HEK293T (cell line): ENCODE measurements around the gene NR6A1.

Experiments used
- ARNT ChIP-seq: fragments of 450-650 bp; IDR thresholded peaks from 2 replicates; pipeline ENCODE4 v1.6.1; 2017; ENCODE audit warnings: mild to moderate bottlenecking
- BHLHE40 ChIP-seq: fragments of 450-650 bp; IDR thresholded peaks from 2 replicates; pipeline ENCODE4 v1.6.1; 2016; ENCODE audit warnings: mild to moderate bottlenecking, moderate library complexity, borderline replicate concordance
- ELF4 ChIP-seq: fragments of 450-650 bp; IDR thresholded peaks from 2 replicates; pipeline ENCODE4 v1.6.1; 2017; ENCODE audit warnings: antibody characterized with exemption
- FOXA1 ChIP-seq: fragments of 450-650 bp; IDR thresholded peaks from 2 replicates; pipeline ENCODE4 v1.6.1; 2016; ENCODE audit warnings: mild to moderate bottlenecking
- FOXK2 ChIP-seq: fragments of 450-650 bp; IDR thresholded peaks from 2 replicates; pipeline ENCODE4 v1.6.1; 2016; ENCODE audit warnings: mild to moderate bottlenecking
- FOXM1 ChIP-seq: fragments of 450-650 bp; IDR thresholded peaks from 2 replicates; pipeline ENCODE4 v1.6.1; 2017; ENCODE audit warnings: mild to moderate bottlenecking, borderline replicate concordance
- L3MBTL2 ChIP-seq: fragments of 450-650 bp; conservative IDR thresholded peaks from 2 replicates; pipeline ENCODE4 v1.6.1; 2016; ENCODE audit warnings: mild to moderate bottlenecking
- LEF1 ChIP-seq: fragments of 450-650 bp; IDR thresholded peaks from 2 replicates; pipeline ENCODE4 v1.6.1; 2017; ENCODE audit warnings: mild to moderate bottlenecking, borderline replicate concordance
- NFRKB ChIP-seq: fragments of 450-650 bp; IDR thresholded peaks from 2 replicates; pipeline ENCODE4 v1.6.1; 2016; ENCODE audit warnings: mild to moderate bottlenecking, moderate library complexity
- PKNOX1 ChIP-seq: fragments of 450-650 bp; IDR thresholded peaks from 2 replicates; pipeline ENCODE4 v1.6.1; 2016
- SP1 ChIP-seq: fragments of 450-650 bp; IDR thresholded peaks from 2 replicates; pipeline ENCODE4 v1.6.1; 2017
- SUZ12 ChIP-seq: fragments of 450-650 bp; IDR thresholded peaks from 2 replicates; pipeline ENCODE4 v1.6.1; 2016; ENCODE audit warnings: mild to moderate bottlenecking
- TARDBP ChIP-seq: fragments of 450-650 bp; IDR thresholded peaks from 2 replicates; pipeline ENCODE4 v1.6.1; 2016
- ZNF384 ChIP-seq: fragments of 450-650 bp; IDR thresholded peaks from 2 replicates; pipeline ENCODE4 v1.6.1; 2016

- TF ChIP-seq SP1: no peak
- no peak for TF ChIP-seq ZNF384
- no peak for TF ChIP-seq BHLHE40
- no peak for TF ChIP-seq FOXA1
- TF ChIP-seq PKNOX1: no peak
- TF ChIP-seq L3MBTL2: no peak
- no peak for TF ChIP-seq ELF4
- no peak for TF ChIP-seq FOXK2
- TF ChIP-seq ARNT: no peak
- no peak for TF ChIP-seq FOXM1
- TF ChIP-seq TARDBP: no peak
- TF ChIP-seq SUZ12: no peak
- TF ChIP-seq NFRKB: no peak
- no peak for TF ChIP-seq LEF1
These were observed 22.0 kb upstream of the NR6A1 start for GRCh38 chr9:124793015-124793541.
